SK-N-SH (cell line): Measurements from ENCODE around the gene NADSYN1. TPM values are rescaled to one million over a fixed set of nuclear protein-coding genes. Genes with fewer than 3 reads are reported as not detected.
"Not testable (repeated sequence)": the region's sequence is repeated elsewhere in the genome, so short reads cannot be mapped to it uniquely, and the experiment has no call there.

Experiments
- CTCF ChIA-PET: fragments of 300-600, 350-600 bp; formaldehyde crosslinking; extraction: SDS; loops from one replicate; lab custom pipeline; 2021; lab: Yijun Ruan, JAX
- POLR2A ChIA-PET: fragments of 350-600 bp; sonication (Branson Sonifier 250); formaldehyde crosslinking; extraction: SDS; loops from one replicate; lab custom pipeline; 2020; ENCODE audit warnings: antibody characterized with exemption, inconsistent platforms; lab: Yijun Ruan, JAX
- DNase-seq: peaks from one replicate; pipeline ENCODE4 v3.0.0; 2012
- H2AFZ ChIP-seq: fragments of 200-600 bp; sonication (generic); 2 replicates; pipeline ENCODE4 v1.8.1; 2016; ENCODE audit warnings: antibody characterized with exemption, mild to moderate bottlenecking, low read depth
- H3F3A ChIP-seq: fragments of 200-600 bp; sonication (generic); replicated peaks from 2 replicates; pipeline ENCODE3; 2016; ENCODE audit warnings: antibody characterized with exemption, mild to moderate bottlenecking; ENCODE audit not compliant: insufficient read depth
- H3K27ac ChIP-seq, 2 experiments: fragments of 200-500 bp in 1 of 2; fragments of 200-600 bp in 1 of 2; sonication (Bioruptor generic) in 1 of 2; sonication (generic), shearing (Covaris generic) in 1 of 2; 2 replicates each; pipeline versions ENCODE4 v1.5.1 to v1.6.1; 2014 to 2016; ENCODE audit warnings: low read depth in 2 of 2, inconsistent platforms in 1 of 2, low read length in 1 of 2, mild to moderate bottlenecking in 1 of 2, mixed read lengths in 1 of 2
- H3K27me3 ChIP-seq: fragments of 200-600 bp; sonication (generic), shearing (Covaris generic); 2 replicates; pipeline ENCODE4 v1.6.1; 2016; ENCODE audit warnings: mixed run types; ENCODE audit not compliant: insufficient read depth
- H3K36me3 ChIP-seq, 2 experiments: fragments of 200-500 bp in 1 of 2; fragments of 200-600 bp in 1 of 2; sonication (Bioruptor generic) in 1 of 2; sonication (generic) in 1 of 2; replicated peaks in 1 of 2; 2 replicates each; pipeline versions ENCODE3 to v1.5.1; 2014 to 2016; ENCODE audit warnings: low read length in 1 of 2, mild to moderate bottlenecking in 1 of 2; ENCODE audit not compliant: insufficient read depth in 2 of 2, control insufficient read depth in 1 of 2
- H3K4me1 ChIP-seq, 2 experiments: fragments of 200-500 bp in 1 of 2; fragments of 200-600 bp in 1 of 2; sonication (Bioruptor generic) in 1 of 2; sonication (generic), shearing (Covaris generic) in 1 of 2; 2 replicates each; pipeline versions ENCODE4 v1.5.1 to v1.6.1; 2014 to 2016; ENCODE audit warnings: low read depth in 1 of 2, low read length in 1 of 2, mixed run types in 1 of 2; ENCODE audit not compliant: insufficient read depth in 2 of 2, control insufficient read depth in 1 of 2
- H3K4me2 ChIP-seq: fragments of 200-600 bp; sonication (generic), shearing (Covaris generic); 2 replicates; pipeline ENCODE4 v1.6.1; 2017; ENCODE audit warnings: mixed run types
- H3K4me3 ChIP-seq, 2 experiments: fragments of 200-500 bp in 1 of 2; fragments of 200-600 bp in 1 of 2; sonication (Bioruptor generic) in 1 of 2; sonication (generic), shearing (Covaris generic) in 1 of 2; 2 replicates each; pipeline versions ENCODE4 v1.5.1 to v1.8.1; 2014 to 2016; ENCODE audit warnings: low read depth in 2 of 2, inconsistent platforms in 1 of 2, low read length in 1 of 2, mild to moderate bottlenecking in 1 of 2, mixed read lengths in 1 of 2, moderate library complexity in 1 of 2
- H3K79me2 ChIP-seq: fragments of 200-600 bp; sonication (generic); 2 replicates; pipeline ENCODE4 v1.8.1; 2017; ENCODE audit warnings: mild to moderate bottlenecking; ENCODE audit not compliant: insufficient read depth
- H3K9ac ChIP-seq: fragments of 200-600 bp; sonication (generic); 2 replicates; pipeline ENCODE4 v1.6.1; 2017; ENCODE audit warnings: mixed run types
- H3K9me2 ChIP-seq: fragments of 200-600 bp; sonication (generic); 2 replicates; pipeline ENCODE4 v1.6.1; 2017; ENCODE audit warnings: mixed run types
- H3K9me3 ChIP-seq: fragments of 200-600 bp; sonication (generic); 2 replicates; pipeline ENCODE4 v1.6.1; 2017; ENCODE audit warnings: mixed run types, mild to moderate bottlenecking, moderate library complexity
- H4K20me1 ChIP-seq: fragments of 200-600 bp; sonication (generic); 2 replicates; pipeline ENCODE4 v1.6.1; 2017; ENCODE audit warnings: mild to moderate bottlenecking, mixed run types; ENCODE audit not compliant: insufficient read depth
- GATA2 ChIP-seq: sonication (generic); formaldehyde crosslinking; IDR thresholded peaks from 2 replicates; pipeline ENCODE4 v1.5.0; 2020; ENCODE audit warnings: mild to moderate bottlenecking, missing genetic modification reagents
- MEF2A ChIP-seq: IDR thresholded peaks from 2 replicates; pipeline ENCODE4 v1.4.0; 2012; ENCODE audit warnings: low read depth, borderline replicate concordance
- NFIC ChIP-seq: IDR thresholded peaks from 2 replicates; pipeline ENCODE4 v1.4.0; 2012; ENCODE audit warnings: borderline replicate concordance
- NRF1 ChIP-seq: IDR thresholded peaks from 2 replicates; pipeline ENCODE4 v1.6.1; 2012; ENCODE audit warnings: low read depth, mild to moderate bottlenecking, low read length
- SIN3A ChIP-seq: IDR thresholded peaks from 2 replicates; pipeline ENCODE4 v1.6.1; 2012; ENCODE audit warnings: low read depth, mild to moderate bottlenecking, low read length, moderate library complexity, borderline replicate concordance
- SMC3 ChIP-seq: IDR thresholded peaks from 2 replicates; pipeline ENCODE4 v1.6.1; 2012; ENCODE audit warnings: low read depth, low read length, improper control_type of control experiment
- TEAD4 ChIP-seq: IDR thresholded peaks from 2 replicates; pipeline ENCODE4 v1.4.0; 2012; ENCODE audit warnings: mild to moderate bottlenecking, borderline replicate concordance; ENCODE audit not compliant: insufficient read depth
- WGBS: methylation state at CpG from one replicate; pipeline ENCODE4 v1.1.6; 2017; ENCODE audit warnings: low lambda C conversion rate; 5-methylcytosine and 5-hydroxymethylcytosine counted together
- polyA plus RNA-seq, 3 experiments: library from polyadenylated mRNA; depleted of rRNA; stranded (reverse); fragments of >200 nt; gene quantifications; 2 replicates each; pipeline ENCODE4 v1.2.3, GENCODE V29; 2012
- TF ChIP-seq, protein P1 (sequence below): fragments of 200-600 bp; sonication (generic); IDR thresholded peaks from 2 replicates; pipeline ENCODE4 v1.6.1; 2017; ENCODE audit warnings: antibody characterized with exemption, mild to moderate bottlenecking, moderate library complexity
- TF ChIP-seq, protein P2 (sequence below): IDR thresholded peaks from 2 replicates; pipeline ENCODE4 v1.4.0; 2012; ENCODE audit warnings: low read depth, borderline replicate concordance
- TF ChIP-seq, protein P3 (sequence below): fragments of 150-350 bp; IDR thresholded peaks from 2 replicates; pipeline ENCODE4 v1.6.1; 2016; ENCODE audit warnings: mild to moderate bottlenecking, low read depth, low read length
- TF ChIP-seq, protein P4 (sequence below): IDR thresholded peaks from 2 replicates; pipeline ENCODE4 v1.4.0; 2012; ENCODE audit warnings: low read depth, borderline replicate concordance

NADSYN1 gene
- polyA plus RNA-seq, 1 of the 3 experiments (the other 2 are of a cell fraction), result 62.5 TPM

DNA sequence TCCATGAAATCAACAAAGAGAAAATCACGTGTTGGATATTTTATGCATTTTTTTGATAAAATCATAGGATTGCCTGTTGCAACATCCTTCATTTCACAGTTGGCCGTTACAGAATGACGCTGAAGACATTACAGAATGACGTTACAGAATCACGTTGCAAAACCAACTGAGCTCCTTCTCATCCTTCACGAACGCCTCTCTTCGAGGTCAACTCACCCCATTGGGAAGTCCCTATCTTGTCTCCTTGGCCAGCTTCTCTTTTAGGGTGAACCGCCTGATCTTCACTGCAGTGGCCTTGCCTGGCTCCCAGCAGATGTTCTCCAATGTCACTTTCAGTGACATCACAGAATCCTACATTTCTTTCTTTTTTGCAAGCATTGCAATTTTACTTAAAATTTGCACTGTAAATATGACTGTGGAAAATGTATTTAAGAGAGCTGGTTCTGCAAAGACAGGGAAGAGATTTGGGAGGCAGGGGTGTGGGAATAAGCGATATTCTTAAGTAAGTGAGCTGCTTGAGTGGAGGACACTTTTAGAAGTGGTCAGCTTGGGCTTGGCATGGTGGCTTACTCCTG is 79.1 kb downstream of the NADSYN1 start:
- POLR2A ChIA-PET, result no interaction called here

DNA sequence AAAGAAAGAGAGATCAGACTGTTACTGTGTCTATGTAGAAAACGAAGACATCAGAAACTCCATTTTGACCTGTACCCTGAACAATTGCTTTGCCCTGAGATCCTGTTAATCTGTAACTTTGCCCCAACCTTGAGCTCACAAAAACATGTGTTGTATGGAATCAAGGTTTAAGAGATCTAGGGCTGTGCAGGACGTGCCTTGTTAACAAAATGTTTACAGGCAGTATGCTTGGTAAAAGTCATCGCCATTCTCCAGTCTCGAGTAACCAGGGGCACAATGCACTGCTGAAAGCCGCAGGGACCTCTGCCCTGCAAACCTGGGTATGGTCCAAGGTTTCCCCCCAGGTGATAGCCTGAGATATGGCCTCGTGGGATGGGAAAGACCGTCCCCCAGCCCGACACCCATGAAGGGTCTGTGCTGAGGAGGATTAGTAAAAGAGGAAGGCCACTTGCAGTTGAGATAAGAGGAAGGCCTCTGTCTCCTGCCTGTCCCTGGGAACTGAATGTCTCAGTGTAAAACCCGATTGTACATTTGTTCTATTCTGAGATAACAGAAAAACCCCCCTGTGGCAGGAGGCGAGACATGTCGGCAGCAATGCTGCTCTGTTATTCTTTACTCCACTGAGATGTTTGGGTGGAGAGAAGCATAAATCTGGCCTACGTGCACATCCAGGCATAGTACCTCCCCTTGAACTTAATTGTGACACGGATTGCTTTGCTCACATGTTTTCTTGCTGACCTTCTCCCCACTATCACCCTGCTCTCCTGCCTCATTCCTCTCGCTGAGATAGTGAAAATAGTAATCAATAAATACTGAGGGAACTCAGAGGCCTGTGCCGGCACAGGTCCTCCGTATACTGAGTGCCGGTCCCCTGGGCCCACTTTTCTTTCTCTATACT is 82.0 kb downstream of the NADSYN1 start:
- not testable (repeated sequence) for H3K27me3 ChIP-seq, H3K4me1 ChIP-seq, H3K4me2 ChIP-seq

More for the DNA sequence above, 79.1 kb downstream of the NADSYN1 start:
- 56% methylated on average over 10 of the region's 10 CpGs for WGBS
- Histone ChIP-seq H3K9ac (no peak overlapping the region), H3K4me2 (no peak overlapping the region), H3K27ac (no peak overlapping the region), H3K9me3 (no peaks in the 10 kb centered on the region), H3K27me3 (no peaks in the 10 kb centered on the region), H3K79me2 (no peaks in the 10 kb centered on the region), H3K4me3 (no peak overlapping the region), H3F3A (no peaks in the 10 kb centered on the region), H2AFZ (no peak overlapping the region), H4K20me1 (no peaks in the 10 kb centered on the region), H3K36me3 (no peaks in the 10 kb centered on the region), H3K4me1 (no peaks in the 10 kb centered on the region; a peak in 1 of 4 replicates), H3K9me2 (no peaks in the 10 kb centered on the region)
- no peak for DNase-seq
- CTCF ChIA-PET, result interaction anchor here (1.4 kb wide), 2 partner anchors 31 to 48 kb away, joined by 4 read pairs; no protein-coding TSS in a partner anchor
- TF ChIP-seq SIN3A, result no peak
- no peak for TF ChIP-seq NRF1
- TF ChIP-seq, protein P1, sequence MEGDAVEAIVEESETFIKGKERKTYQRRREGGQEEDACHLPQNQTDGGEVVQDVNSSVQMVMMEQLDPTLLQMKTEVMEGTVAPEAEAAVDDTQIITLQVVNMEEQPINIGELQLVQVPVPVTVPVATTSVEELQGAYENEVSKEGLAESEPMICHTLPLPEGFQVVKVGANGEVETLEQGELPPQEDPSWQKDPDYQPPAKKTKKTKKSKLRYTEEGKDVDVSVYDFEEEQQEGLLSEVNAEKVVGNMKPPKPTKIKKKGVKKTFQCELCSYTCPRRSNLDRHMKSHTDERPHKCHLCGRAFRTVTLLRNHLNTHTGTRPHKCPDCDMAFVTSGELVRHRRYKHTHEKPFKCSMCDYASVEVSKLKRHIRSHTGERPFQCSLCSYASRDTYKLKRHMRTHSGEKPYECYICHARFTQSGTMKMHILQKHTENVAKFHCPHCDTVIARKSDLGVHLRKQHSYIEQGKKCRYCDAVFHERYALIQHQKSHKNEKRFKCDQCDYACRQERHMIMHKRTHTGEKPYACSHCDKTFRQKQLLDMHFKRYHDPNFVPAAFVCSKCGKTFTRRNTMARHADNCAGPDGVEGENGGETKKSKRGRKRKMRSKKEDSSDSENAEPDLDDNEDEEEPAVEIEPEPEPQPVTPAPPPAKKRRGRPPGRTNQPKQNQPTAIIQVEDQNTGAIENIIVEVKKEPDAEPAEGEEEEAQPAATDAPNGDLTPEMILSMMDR, result no peak
- no peak for TF ChIP-seq TEAD4
- TF ChIP-seq, protein P2, sequence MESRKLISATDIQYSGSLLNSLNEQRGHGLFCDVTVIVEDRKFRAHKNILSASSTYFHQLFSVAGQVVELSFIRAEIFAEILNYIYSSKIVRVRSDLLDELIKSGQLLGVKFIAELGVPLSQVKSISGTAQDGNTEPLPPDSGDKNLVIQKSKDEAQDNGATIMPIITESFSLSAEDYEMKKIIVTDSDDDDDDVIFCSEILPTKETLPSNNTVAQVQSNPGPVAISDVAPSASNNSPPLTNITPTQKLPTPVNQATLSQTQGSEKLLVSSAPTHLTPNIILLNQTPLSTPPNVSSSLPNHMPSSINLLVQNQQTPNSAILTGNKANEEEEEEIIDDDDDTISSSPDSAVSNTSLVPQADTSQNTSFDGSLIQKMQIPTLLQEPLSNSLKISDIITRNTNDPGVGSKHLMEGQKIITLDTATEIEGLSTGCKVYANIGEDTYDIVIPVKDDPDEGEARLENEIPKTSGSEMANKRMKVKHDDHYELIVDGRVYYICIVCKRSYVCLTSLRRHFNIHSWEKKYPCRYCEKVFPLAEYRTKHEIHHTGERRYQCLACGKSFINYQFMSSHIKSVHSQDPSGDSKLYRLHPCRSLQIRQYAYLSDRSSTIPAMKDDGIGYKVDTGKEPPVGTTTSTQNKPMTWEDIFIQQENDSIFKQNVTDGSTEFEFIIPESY, result no peak
- TF ChIP-seq, protein P3, sequence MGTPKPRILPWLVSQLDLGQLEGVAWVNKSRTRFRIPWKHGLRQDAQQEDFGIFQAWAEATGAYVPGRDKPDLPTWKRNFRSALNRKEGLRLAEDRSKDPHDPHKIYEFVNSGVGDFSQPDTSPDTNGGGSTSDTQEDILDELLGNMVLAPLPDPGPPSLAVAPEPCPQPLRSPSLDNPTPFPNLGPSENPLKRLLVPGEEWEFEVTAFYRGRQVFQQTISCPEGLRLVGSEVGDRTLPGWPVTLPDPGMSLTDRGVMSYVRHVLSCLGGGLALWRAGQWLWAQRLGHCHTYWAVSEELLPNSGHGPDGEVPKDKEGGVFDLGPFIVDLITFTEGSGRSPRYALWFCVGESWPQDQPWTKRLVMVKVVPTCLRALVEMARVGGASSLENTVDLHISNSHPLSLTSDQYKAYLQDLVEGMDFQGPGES, result no peak
- TF ChIP-seq MEF2A, result no peak
- TF ChIP-seq GATA2 (CRISPR knock-in tag), result no peak
- TF ChIP-seq SMC3, result no peak
- TF ChIP-seq, protein P4, sequence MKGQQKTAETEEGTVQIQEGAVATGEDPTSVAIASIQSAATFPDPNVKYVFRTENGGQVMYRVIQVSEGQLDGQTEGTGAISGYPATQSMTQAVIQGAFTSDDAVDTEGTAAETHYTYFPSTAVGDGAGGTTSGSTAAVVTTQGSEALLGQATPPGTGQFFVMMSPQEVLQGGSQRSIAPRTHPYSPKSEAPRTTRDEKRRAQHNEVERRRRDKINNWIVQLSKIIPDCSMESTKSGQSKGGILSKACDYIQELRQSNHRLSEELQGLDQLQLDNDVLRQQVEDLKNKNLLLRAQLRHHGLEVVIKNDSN, result no peak
- no peak for TF ChIP-seq NFIC

More for the DNA sequence above, 82.0 kb downstream of the NADSYN1 start:
- H4K20me1 ChIP-seq, H3K9me3 ChIP-seq, H2AFZ ChIP-seq, H3K9me2 ChIP-seq, H3K36me3 ChIP-seq, DNase-seq, H3K4me3 ChIP-seq, POLR2A ChIA-PET, H3K79me2 ChIP-seq, H3K27ac ChIP-seq, CTCF ChIA-PET, H3F3A ChIP-seq, H3K9ac ChIP-seq: not testable (repeated sequence)
- 48% methylated on average over 17 of the region's 17 CpGs for WGBS
